SK-N-SH (cell line): Measurements from ENCODE around the gene MACROD2. TPM values are rescaled to one million over a fixed set of nuclear protein-coding genes. Genes with fewer than 3 reads are reported as not detected.

Source experiments
- CTCF ChIA-PET: fragments of 300-600, 350-600 bp; formaldehyde crosslinking; extraction: SDS; loops from one replicate; lab custom pipeline; 2021; lab: Yijun Ruan, JAX
- POLR2A ChIA-PET: fragments of 350-600 bp; sonication (Branson Sonifier 250); formaldehyde crosslinking; extraction: SDS; loops from one replicate; lab custom pipeline; 2020; ENCODE audit warnings: antibody characterized with exemption, inconsistent platforms; lab: Yijun Ruan, JAX
- DNase-seq: peaks from one replicate; pipeline ENCODE4 v3.0.0; 2012
- H2AFZ ChIP-seq: fragments of 200-600 bp; sonication (generic); 2 replicates; pipeline ENCODE4 v1.8.1; 2016; ENCODE audit warnings: antibody characterized with exemption, mild to moderate bottlenecking, low read depth
- H3F3A ChIP-seq: fragments of 200-600 bp; sonication (generic); replicated peaks from 2 replicates; pipeline ENCODE3; 2016; ENCODE audit warnings: antibody characterized with exemption, mild to moderate bottlenecking; ENCODE audit not compliant: insufficient read depth
- H3K27ac ChIP-seq, 2 experiments: fragments of 200-500 bp in 1 of 2; fragments of 200-600 bp in 1 of 2; sonication (Bioruptor generic) in 1 of 2; sonication (generic), shearing (Covaris generic) in 1 of 2; 2 replicates each; pipeline versions ENCODE4 v1.5.1 to v1.6.1; 2014 to 2016; ENCODE audit warnings: low read depth in 2 of 2, inconsistent platforms in 1 of 2, low read length in 1 of 2, mild to moderate bottlenecking in 1 of 2, mixed read lengths in 1 of 2
- H3K27me3 ChIP-seq: fragments of 200-600 bp; sonication (generic), shearing (Covaris generic); 2 replicates; pipeline ENCODE4 v1.6.1; 2016; ENCODE audit warnings: mixed run types; ENCODE audit not compliant: insufficient read depth
- H3K36me3 ChIP-seq, 2 experiments: fragments of 200-500 bp in 1 of 2; fragments of 200-600 bp in 1 of 2; sonication (Bioruptor generic) in 1 of 2; sonication (generic) in 1 of 2; replicated peaks in 1 of 2; 2 replicates each; pipeline versions ENCODE3 to v1.5.1; 2014 to 2016; ENCODE audit warnings: low read length in 1 of 2, mild to moderate bottlenecking in 1 of 2; ENCODE audit not compliant: insufficient read depth in 2 of 2, control insufficient read depth in 1 of 2
- H3K4me1 ChIP-seq, 2 experiments: fragments of 200-500 bp in 1 of 2; fragments of 200-600 bp in 1 of 2; sonication (Bioruptor generic) in 1 of 2; sonication (generic), shearing (Covaris generic) in 1 of 2; 2 replicates each; pipeline versions ENCODE4 v1.5.1 to v1.6.1; 2014 to 2016; ENCODE audit warnings: low read depth in 1 of 2, low read length in 1 of 2, mixed run types in 1 of 2; ENCODE audit not compliant: insufficient read depth in 2 of 2, control insufficient read depth in 1 of 2
- H3K4me2 ChIP-seq: fragments of 200-600 bp; sonication (generic), shearing (Covaris generic); 2 replicates; pipeline ENCODE4 v1.6.1; 2017; ENCODE audit warnings: mixed run types
- H3K4me3 ChIP-seq, 2 experiments: fragments of 200-500 bp in 1 of 2; fragments of 200-600 bp in 1 of 2; sonication (Bioruptor generic) in 1 of 2; sonication (generic), shearing (Covaris generic) in 1 of 2; 2 replicates each; pipeline versions ENCODE4 v1.5.1 to v1.8.1; 2014 to 2016; ENCODE audit warnings: low read depth in 2 of 2, inconsistent platforms in 1 of 2, low read length in 1 of 2, mild to moderate bottlenecking in 1 of 2, mixed read lengths in 1 of 2, moderate library complexity in 1 of 2
- H3K79me2 ChIP-seq: fragments of 200-600 bp; sonication (generic); 2 replicates; pipeline ENCODE4 v1.8.1; 2017; ENCODE audit warnings: mild to moderate bottlenecking; ENCODE audit not compliant: insufficient read depth
- H3K9ac ChIP-seq: fragments of 200-600 bp; sonication (generic); 2 replicates; pipeline ENCODE4 v1.6.1; 2017; ENCODE audit warnings: mixed run types
- H3K9me2 ChIP-seq: fragments of 200-600 bp; sonication (generic); 2 replicates; pipeline ENCODE4 v1.6.1; 2017; ENCODE audit warnings: mixed run types
- H3K9me3 ChIP-seq: fragments of 200-600 bp; sonication (generic); 2 replicates; pipeline ENCODE4 v1.6.1; 2017; ENCODE audit warnings: mixed run types, mild to moderate bottlenecking, moderate library complexity
- H4K20me1 ChIP-seq: fragments of 200-600 bp; sonication (generic); 2 replicates; pipeline ENCODE4 v1.6.1; 2017; ENCODE audit warnings: mild to moderate bottlenecking, mixed run types; ENCODE audit not compliant: insufficient read depth
- CHD2 ChIP-seq: fragments of 150-350 bp; IDR thresholded peaks from 2 replicates; pipeline ENCODE4 v1.6.1; 2018; ENCODE audit warnings: low read length; ENCODE audit not compliant: partially characterized antibody
- EZH2phosphoT487 ChIP-seq: fragments of 200-600 bp; sonication (generic); IDR thresholded peaks from 2 replicates; pipeline ENCODE4 v1.6.1; 2017; ENCODE audit warnings: low read depth, mixed run types, mild to moderate bottlenecking, antibody characterized with exemption, moderate library complexity, borderline replicate concordance
- FOSL2 ChIP-seq: IDR thresholded peaks from 2 replicates; pipeline ENCODE4 v1.4.0; 2012; ENCODE audit warnings: low read depth, mild to moderate bottlenecking, moderate library complexity, borderline replicate concordance
- JUND ChIP-seq: IDR thresholded peaks from 2 replicates; pipeline ENCODE4 v1.4.0; 2012
- NFIC ChIP-seq: IDR thresholded peaks from 2 replicates; pipeline ENCODE4 v1.4.0; 2012; ENCODE audit warnings: borderline replicate concordance
- POLR2AphosphoS5 ChIP-seq: IDR thresholded peaks from 2 replicates; pipeline ENCODE4 v1.6.1; 2012; ENCODE audit warnings: low read depth, low read length
- RCOR1 ChIP-seq: fragments of 150-350 bp; IDR thresholded peaks from 2 replicates; pipeline ENCODE4 v1.6.1; 2017; ENCODE audit warnings: antibody characterized with exemption, low read length
- SIN3A ChIP-seq: IDR thresholded peaks from 2 replicates; pipeline ENCODE4 v1.6.1; 2012; ENCODE audit warnings: low read depth, mild to moderate bottlenecking, low read length, moderate library complexity, borderline replicate concordance
- SMC3 ChIP-seq: IDR thresholded peaks from 2 replicates; pipeline ENCODE4 v1.6.1; 2012; ENCODE audit warnings: low read depth, low read length, improper control_type of control experiment
- TEAD4 ChIP-seq: IDR thresholded peaks from 2 replicates; pipeline ENCODE4 v1.4.0; 2012; ENCODE audit warnings: mild to moderate bottlenecking, borderline replicate concordance; ENCODE audit not compliant: insufficient read depth
- WGBS: methylation state at CpG from one replicate; pipeline ENCODE4 v1.1.6; 2017; ENCODE audit warnings: low lambda C conversion rate; 5-methylcytosine and 5-hydroxymethylcytosine counted together
- polyA plus RNA-seq, 3 experiments: library from polyadenylated mRNA; depleted of rRNA; stranded (reverse); fragments of >200 nt; gene quantifications; 2 replicates each; pipeline ENCODE4 v1.2.3, GENCODE V29; 2012
- TF ChIP-seq, protein P1 (sequence below): IDR thresholded peaks from 2 replicates; pipeline ENCODE4 v1.6.1; 2012; ENCODE audit warnings: mild to moderate bottlenecking, low read depth, low read length, moderate library complexity
- TF ChIP-seq, protein P2 (sequence below): IDR thresholded peaks from 2 replicates; pipeline ENCODE4 v1.4.0; 2012; ENCODE audit warnings: low read depth
- TF ChIP-seq, protein P3 (sequence below): fragments of 200-600 bp; sonication (generic); IDR thresholded peaks from 2 replicates; pipeline ENCODE4 v1.6.1; 2017; ENCODE audit warnings: antibody characterized with exemption, mild to moderate bottlenecking, moderate library complexity

MACROD2 gene
- polyA plus RNA-seq, 1 of the 3 experiments (the other 2 are of a cell fraction) = 0.33 TPM

DNA sequence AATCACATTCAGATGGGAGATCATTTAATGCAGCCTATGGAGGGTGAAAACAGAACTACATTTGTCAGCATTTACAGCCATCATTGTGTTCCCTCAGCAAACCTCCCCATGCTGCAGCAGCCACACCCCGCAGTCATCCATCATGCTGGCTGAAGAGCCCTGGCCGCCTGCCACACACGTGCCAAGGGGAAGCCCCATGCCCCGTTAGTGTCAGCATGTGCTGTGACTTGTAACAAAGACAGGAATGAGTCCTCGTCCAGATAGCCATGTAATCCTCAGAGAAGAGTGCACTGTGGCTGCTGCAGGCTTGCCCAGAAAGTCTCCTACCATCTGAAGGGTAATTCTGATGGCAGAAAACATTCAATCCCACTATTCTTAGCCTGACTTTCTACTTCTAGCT lies 1480.2 kb downstream of the MACROD2 start (continued):
- TF ChIP-seq, protein P1, sequence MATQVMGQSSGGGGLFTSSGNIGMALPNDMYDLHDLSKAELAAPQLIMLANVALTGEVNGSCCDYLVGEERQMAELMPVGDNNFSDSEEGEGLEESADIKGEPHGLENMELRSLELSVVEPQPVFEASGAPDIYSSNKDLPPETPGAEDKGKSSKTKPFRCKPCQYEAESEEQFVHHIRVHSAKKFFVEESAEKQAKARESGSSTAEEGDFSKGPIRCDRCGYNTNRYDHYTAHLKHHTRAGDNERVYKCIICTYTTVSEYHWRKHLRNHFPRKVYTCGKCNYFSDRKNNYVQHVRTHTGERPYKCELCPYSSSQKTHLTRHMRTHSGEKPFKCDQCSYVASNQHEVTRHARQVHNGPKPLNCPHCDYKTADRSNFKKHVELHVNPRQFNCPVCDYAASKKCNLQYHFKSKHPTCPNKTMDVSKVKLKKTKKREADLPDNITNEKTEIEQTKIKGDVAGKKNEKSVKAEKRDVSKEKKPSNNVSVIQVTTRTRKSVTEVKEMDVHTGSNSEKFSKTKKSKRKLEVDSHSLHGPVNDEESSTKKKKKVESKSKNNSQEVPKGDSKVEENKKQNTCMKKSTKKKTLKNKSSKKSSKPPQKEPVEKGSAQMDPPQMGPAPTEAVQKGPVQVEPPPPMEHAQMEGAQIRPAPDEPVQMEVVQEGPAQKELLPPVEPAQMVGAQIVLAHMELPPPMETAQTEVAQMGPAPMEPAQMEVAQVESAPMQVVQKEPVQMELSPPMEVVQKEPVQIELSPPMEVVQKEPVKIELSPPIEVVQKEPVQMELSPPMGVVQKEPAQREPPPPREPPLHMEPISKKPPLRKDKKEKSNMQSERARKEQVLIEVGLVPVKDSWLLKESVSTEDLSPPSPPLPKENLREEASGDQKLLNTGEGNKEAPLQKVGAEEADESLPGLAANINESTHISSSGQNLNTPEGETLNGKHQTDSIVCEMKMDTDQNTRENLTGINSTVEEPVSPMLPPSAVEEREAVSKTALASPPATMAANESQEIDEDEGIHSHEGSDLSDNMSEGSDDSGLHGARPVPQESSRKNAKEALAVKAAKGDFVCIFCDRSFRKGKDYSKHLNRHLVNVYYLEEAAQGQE = no peak
- TF ChIP-seq NFIC = no peak

DNA sequence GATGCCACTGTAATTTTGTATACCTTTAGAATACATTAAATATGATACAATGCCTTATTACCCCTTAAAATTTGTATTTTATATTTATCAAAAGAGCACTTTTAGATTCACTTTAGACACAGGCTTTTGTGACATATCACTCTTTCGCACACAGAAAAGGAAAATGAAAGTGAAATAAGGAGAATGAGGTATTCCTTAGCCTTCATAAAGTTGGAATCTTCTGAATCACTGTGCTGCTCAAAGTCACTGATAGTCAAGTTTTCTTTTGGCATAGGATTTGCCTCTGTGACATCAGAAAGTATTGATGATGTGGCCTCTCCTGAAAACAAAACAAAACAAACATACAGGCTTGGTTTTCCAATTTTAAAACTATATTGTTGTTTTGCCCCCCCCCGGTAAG lies 1480.9 kb downstream of the MACROD2 start:
- WGBS = 68% methylated on average over 2 of the region's 2 CpGs
- H3K9me2 ChIP-seq = no peaks in the 10 kb centered on the region
- CTCF ChIA-PET = no interaction called here

More for the DNA sequence above, 1480.9 kb downstream of the MACROD2 start:
- no peak for DNase-seq
- no peak overlapping the region for H3K9ac ChIP-seq
- no peaks in the 10 kb centered on the region for H3K36me3 ChIP-seq
- no peak overlapping the region for H3K27ac ChIP-seq
- POLR2A ChIA-PET = no interaction called here
- no peaks in the 10 kb centered on the region for H3K27me3 ChIP-seq
- no peaks in the 10 kb centered on the region for H3K79me2 ChIP-seq
- TF ChIP-seq EZH2phosphoT487 = no peak
- TF ChIP-seq RCOR1 = no peak
- TF ChIP-seq, protein P2, sequence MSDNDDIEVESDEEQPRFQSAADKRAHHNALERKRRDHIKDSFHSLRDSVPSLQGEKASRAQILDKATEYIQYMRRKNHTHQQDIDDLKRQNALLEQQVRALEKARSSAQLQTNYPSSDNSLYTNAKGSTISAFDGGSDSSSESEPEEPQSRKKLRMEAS = no peak
- TF ChIP-seq, protein P3, sequence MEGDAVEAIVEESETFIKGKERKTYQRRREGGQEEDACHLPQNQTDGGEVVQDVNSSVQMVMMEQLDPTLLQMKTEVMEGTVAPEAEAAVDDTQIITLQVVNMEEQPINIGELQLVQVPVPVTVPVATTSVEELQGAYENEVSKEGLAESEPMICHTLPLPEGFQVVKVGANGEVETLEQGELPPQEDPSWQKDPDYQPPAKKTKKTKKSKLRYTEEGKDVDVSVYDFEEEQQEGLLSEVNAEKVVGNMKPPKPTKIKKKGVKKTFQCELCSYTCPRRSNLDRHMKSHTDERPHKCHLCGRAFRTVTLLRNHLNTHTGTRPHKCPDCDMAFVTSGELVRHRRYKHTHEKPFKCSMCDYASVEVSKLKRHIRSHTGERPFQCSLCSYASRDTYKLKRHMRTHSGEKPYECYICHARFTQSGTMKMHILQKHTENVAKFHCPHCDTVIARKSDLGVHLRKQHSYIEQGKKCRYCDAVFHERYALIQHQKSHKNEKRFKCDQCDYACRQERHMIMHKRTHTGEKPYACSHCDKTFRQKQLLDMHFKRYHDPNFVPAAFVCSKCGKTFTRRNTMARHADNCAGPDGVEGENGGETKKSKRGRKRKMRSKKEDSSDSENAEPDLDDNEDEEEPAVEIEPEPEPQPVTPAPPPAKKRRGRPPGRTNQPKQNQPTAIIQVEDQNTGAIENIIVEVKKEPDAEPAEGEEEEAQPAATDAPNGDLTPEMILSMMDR = no peak
- TF ChIP-seq SMC3 = no peak
- TF ChIP-seq TEAD4 = no peak
- TF ChIP-seq FOSL2 = no peak
- no peak for TF ChIP-seq POLR2AphosphoS5
- TF ChIP-seq JUND = no peak
- TF ChIP-seq SIN3A = no peak
- TF ChIP-seq CHD2 = no peak
- TF ChIP-seq, all 33 proteins: peak for 0
- Histone ChIP-seq H3F3A (no peaks in the 10 kb centered on the region), H3K9me3 (no peaks in the 10 kb centered on the region), H4K20me1 (no peaks in the 10 kb centered on the region), H3K4me2 (no peak overlapping the region), H3K4me1 (peaks cover 0 to 3% of the 10 kb centered on the region in 2 experiments; a peak in 1 of 4 replicates), H2AFZ (no peak overlapping the region), H3K4me3 (no peak overlapping the region)
